Mesendoderm (in vitro differentiated cells): ENCODE results near the gene NTF4.

Experiments
- DNase-seq: peaks from one replicate; pipeline ENCODE4 v3.0.0; 2013
- H2AK5ac ChIP-seq: 2 replicates; pipeline ENCODE4 v1.6.1; 2013; ENCODE audit warnings: low read length, inconsistent platforms
- H2BK120ac ChIP-seq: 2 replicates; pipeline ENCODE4 v1.6.1; 2013; ENCODE audit warnings: low read depth, mild to moderate bottlenecking, low read length, moderate library complexity, mixed read lengths
- H2BK15ac ChIP-seq: replicated peaks from 2 replicates; pipeline ENCODE4 v1.6.1; 2013; ENCODE audit warnings: low read depth, mild to moderate bottlenecking, moderate library complexity
- H2BK5ac ChIP-seq: 2 replicates; pipeline ENCODE4 v1.6.1; 2013; ENCODE audit warnings: low read length, inconsistent platforms
- H3K18ac ChIP-seq: 2 replicates; pipeline ENCODE4 v1.6.1; 2013; ENCODE audit warnings: mild to moderate bottlenecking, low read length, mixed read lengths
- H3K23ac ChIP-seq: one replicate; pipeline ENCODE4 v1.6.1; 2013; ENCODE audit warnings: low read length
- H3K27ac ChIP-seq: 2 replicates; pipeline ENCODE4 v1.5.1; 2013; ENCODE audit warnings: low read depth, mild to moderate bottlenecking, inconsistent platforms, low read length, moderate library complexity
- H3K27me3 ChIP-seq: 2 replicates; pipeline ENCODE4 v1.6.1; 2013; ENCODE audit warnings: low read length, control low read depth, mild to moderate bottlenecking, inconsistent platforms; ENCODE audit not compliant: insufficient read depth, poor library complexity
- H3K36me3 ChIP-seq: 2 replicates; pipeline ENCODE4 v1.6.1; 2013; ENCODE audit warnings: low read length, inconsistent platforms; ENCODE audit not compliant: control insufficient read depth, insufficient read depth
- H3K4ac ChIP-seq: one replicate; pipeline ENCODE4 v1.6.1; 2013; ENCODE audit warnings: low read depth, mild to moderate bottlenecking, low read length, moderate library complexity
- H3K4me1 ChIP-seq: 2 replicates; pipeline ENCODE4 v1.6.1; 2013; ENCODE audit warnings: low read depth, low read length, inconsistent platforms; ENCODE audit not compliant: control insufficient read depth
- H3K4me2 ChIP-seq: 2 replicates; pipeline ENCODE4 v1.6.1; 2013; ENCODE audit warnings: low read length
- H3K4me3 ChIP-seq: 2 replicates; pipeline ENCODE4 v1.5.1; 2013; ENCODE audit warnings: mild to moderate bottlenecking, low read length
- H3K56ac ChIP-seq: one replicate; pipeline ENCODE4 v1.6.1; 2013; ENCODE audit warnings: low read length
- H3K79me1 ChIP-seq: 2 replicates; pipeline ENCODE4 v1.6.1; 2013; ENCODE audit warnings: low read length, inconsistent platforms
- H3K79me2 ChIP-seq: 2 replicates; pipeline ENCODE4 v1.6.1; 2013; ENCODE audit warnings: mild to moderate bottlenecking, low read length; ENCODE audit not compliant: control insufficient read depth, insufficient read depth
- H3K9ac ChIP-seq: 2 replicates; pipeline ENCODE4 v1.6.1; 2013; ENCODE audit warnings: low read length, inconsistent platforms
- H4K5ac ChIP-seq: one replicate; pipeline ENCODE4 v1.6.1; 2013; ENCODE audit warnings: low read length
- H4K8ac ChIP-seq: one replicate; pipeline ENCODE4 v1.6.1; 2013; ENCODE audit warnings: low read depth, mild to moderate bottlenecking, control low read depth, low read length, moderate library complexity
- WGBS: extraction: QIAGEN DNeasy Blood & Tissue Kit; methylation state at CpG from one replicate; pipeline ENCODE4 v1.1.7; 2013; ENCODE audit warnings: low lambda C conversion rate, missing lambda C conversion rate; ENCODE audit not compliant: insufficient coverage; ENCODE audit errors: extremely low coverage; 5-methylcytosine and 5-hydroxymethylcytosine counted together

The NTF4 gene

DNA sequence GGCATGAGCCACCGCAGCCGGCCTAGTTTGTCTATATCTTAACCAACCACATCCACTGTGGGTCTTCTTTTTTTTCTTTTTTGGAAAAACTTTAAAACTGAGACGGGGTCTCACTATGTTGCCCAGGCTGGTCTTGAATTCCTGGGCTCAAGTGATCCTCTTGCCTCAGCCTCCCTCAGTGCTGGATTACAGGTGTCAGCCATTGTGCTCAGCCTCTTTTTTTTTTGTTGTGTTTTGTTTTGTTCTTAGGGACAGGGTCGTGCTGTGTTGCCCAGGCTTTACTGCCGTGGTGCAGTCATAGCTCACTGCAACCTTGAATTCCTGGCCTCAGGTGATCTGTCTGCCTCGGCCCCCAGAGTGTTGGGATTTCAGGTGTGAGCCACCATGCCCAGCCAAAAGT, 28.1 kb upstream of the NTF4 start:
- Histone ChIP-seq H3K27me3 (no peaks in the 10 kb centered on the region), H3K4me2 (no peak overlapping the region), H3K18ac (no peak overlapping the region), H2BK5ac (no peak overlapping the region), H2AK5ac (no peak overlapping the region), H2BK15ac (no peak overlapping the region), H4K5ac (no peak overlapping the region), H3K36me3 (peaks cover 25% of the 10 kb centered on the region), H4K8ac (no peak overlapping the region), H3K4ac (no peak overlapping the region), H2BK120ac (no peak overlapping the region), H3K9ac (no peak overlapping the region), H3K79me2 (peaks cover 35% of the 10 kb centered on the region), H3K4me1 (no peaks in the 10 kb centered on the region), H3K4me3 (no peak overlapping the region), H3K56ac (no peak overlapping the region), H3K27ac (no peak overlapping the region), H3K79me1 (peaks cover 22% of the 10 kb centered on the region), H3K23ac (no peak overlapping the region)
- no CpG with 5 or more reads among the region's 6 CpGs for WGBS
- DNase-seq = no peak

DNA sequence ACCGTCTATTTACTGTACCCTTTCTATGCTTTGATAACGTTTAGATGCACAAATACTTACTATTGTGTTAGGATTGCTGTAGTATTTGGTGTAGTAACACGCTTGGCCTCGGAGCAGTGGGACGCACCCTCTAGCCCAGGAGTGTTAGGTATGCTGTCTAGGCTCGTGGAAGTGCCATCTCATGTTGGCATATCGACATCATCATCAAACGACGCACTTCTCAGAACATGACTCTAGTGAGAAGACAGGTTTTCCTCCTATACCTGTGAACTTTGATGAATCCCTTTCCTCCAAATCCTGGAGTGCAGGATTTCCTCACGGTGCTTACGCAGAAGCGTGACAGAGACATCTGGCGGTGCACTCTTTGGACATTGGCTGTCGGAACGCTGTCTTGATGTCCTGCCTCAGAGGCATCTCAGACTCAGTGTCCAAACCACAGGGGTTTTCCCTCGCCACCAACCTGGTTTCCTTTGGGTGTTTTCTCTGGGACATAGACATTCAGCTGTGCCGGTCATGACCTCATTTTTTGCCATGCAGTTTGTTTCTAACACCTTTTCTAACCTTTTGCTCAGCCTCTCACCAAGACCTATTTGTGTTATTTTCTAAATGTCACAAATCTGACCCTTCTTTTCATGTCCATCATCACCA, 26.9 kb upstream of the NTF4 start:
- peaks cover 31% of the 10 kb centered on the region for H3K36me3 ChIP-seq
- H2BK15ac ChIP-seq = no peak overlapping the region

DNA sequence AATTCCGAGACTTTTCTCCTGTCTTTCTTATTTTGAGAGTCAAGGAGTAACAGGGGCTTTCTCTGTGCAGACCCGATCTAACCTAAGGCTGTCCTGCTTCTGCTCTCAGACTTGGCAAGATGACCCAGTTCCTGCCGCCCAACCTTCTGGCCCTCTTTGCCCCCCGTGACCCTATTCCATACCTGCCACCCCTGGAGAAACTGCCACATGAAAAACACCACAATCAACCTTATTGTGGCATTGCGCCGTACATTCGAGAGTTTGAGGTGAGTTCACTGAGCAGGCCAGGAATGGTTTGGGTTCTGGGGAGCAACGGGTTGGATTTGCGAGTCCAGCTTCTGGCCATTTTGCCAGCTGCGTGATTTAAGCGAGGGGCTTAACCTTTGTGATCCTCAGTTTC, 21.7 kb upstream of the NTF4 start:
- Histone ChIP-seq H3K79me1 (peaks cover 17% of the 10 kb centered on the region), H4K8ac (no peak overlapping the region), H2BK120ac (no peak overlapping the region), H3K4ac (no peak overlapping the region), H3K56ac (peak overlapping the region; percentile 97), H3K23ac (no peak overlapping the region), H3K4me1 (no peaks in the 10 kb centered on the region), H3K4me3 (peak overlapping the region; percentile 60), H3K36me3 (peaks cover 19% of the 10 kb centered on the region), H3K27me3 (no peaks in the 10 kb centered on the region), H3K4me2 (peak overlapping the region; percentile 59), H3K18ac (no peak overlapping the region), H3K79me2 (peaks cover 47% of the 10 kb centered on the region), H2BK5ac (no peak overlapping the region), H3K9ac (peak overlapping the region; percentile 97), H3K27ac (no peak overlapping the region), H2BK15ac (no peak overlapping the region), H4K5ac (no peak overlapping the region), H2AK5ac (no peak overlapping the region)
- DNase-seq = no peak
- WGBS = no CpG with 5 or more reads among the region's 11 CpGs

More for the DNA sequence above, 26.9 kb upstream of the NTF4 start:
- Histone ChIP-seq H2BK120ac (no peak overlapping the region), H2AK5ac (no peak overlapping the region), H3K27ac (no peak overlapping the region), H3K4me2 (no peak overlapping the region), H3K56ac (no peak overlapping the region), H3K18ac (no peak overlapping the region), H3K4me3 (no peak overlapping the region), H4K5ac (no peak overlapping the region), H4K8ac (no peak overlapping the region), H3K4ac (no peak overlapping the region), H3K9ac (no peak overlapping the region), H3K79me1 (peaks cover 28% of the 10 kb centered on the region), H3K4me1 (no peaks in the 10 kb centered on the region), H3K79me2 (peaks cover 47% of the 10 kb centered on the region), H2BK5ac (no peak overlapping the region), H3K27me3 (no peaks in the 10 kb centered on the region), H3K23ac (no peak overlapping the region)
- DNase-seq = no peak
- no CpG with 5 or more reads among the region's 17 CpGs for WGBS

DNA sequence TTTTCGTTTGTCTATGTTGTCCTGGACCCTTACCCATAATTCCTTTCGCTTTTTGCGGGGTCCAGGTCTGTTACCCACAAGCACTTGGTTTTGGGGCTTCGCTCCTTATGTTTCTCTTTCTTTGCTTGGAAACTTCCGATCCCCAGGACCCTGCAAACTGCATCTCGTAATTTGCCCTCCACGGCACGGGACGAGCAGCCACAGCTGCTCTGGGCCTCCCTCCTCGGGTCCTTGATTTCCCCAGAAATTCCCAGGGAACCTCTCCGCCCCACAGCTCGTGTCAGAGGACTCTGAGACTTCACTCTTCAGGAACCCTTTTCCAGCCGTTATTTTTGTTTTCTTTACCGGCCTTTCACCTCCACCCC, 21.2 kb upstream of the NTF4 start:
- no peak overlapping the region for H2BK15ac ChIP-seq
- H3K4me2 ChIP-seq = peak overlapping the region; percentile 59
- H3K23ac ChIP-seq = no peak overlapping the region
- peaks cover 16% of the 10 kb centered on the region for H3K79me1 ChIP-seq
- peak overlapping the region; percentile 97 for H3K56ac ChIP-seq
- no peaks in the 10 kb centered on the region for H3K4me1 ChIP-seq
- peak overlapping the region; percentile 97 for H3K9ac ChIP-seq
- no peak overlapping the region for H4K8ac ChIP-seq
- peaks cover 18% of the 10 kb centered on the region for H3K36me3 ChIP-seq
- DNase-seq = peak; percentile 34
- H3K27ac ChIP-seq = peak overlapping the region; percentile 80
- H3K79me2 ChIP-seq = peaks cover 47% of the 10 kb centered on the region
- no peak overlapping the region for H2BK5ac ChIP-seq
- H2BK120ac ChIP-seq = no peak overlapping the region
- H4K5ac ChIP-seq = no peak overlapping the region
- no CpG with 5 or more reads among the region's 14 CpGs for WGBS
- peak overlapping the region; percentile 60 for H3K4me3 ChIP-seq
- no peak overlapping the region for H3K4ac ChIP-seq
- no peak overlapping the region for H2AK5ac ChIP-seq
- H3K27me3 ChIP-seq = no peaks in the 10 kb centered on the region
- peak overlapping the region; percentile 80 for H3K18ac ChIP-seq

DNA sequence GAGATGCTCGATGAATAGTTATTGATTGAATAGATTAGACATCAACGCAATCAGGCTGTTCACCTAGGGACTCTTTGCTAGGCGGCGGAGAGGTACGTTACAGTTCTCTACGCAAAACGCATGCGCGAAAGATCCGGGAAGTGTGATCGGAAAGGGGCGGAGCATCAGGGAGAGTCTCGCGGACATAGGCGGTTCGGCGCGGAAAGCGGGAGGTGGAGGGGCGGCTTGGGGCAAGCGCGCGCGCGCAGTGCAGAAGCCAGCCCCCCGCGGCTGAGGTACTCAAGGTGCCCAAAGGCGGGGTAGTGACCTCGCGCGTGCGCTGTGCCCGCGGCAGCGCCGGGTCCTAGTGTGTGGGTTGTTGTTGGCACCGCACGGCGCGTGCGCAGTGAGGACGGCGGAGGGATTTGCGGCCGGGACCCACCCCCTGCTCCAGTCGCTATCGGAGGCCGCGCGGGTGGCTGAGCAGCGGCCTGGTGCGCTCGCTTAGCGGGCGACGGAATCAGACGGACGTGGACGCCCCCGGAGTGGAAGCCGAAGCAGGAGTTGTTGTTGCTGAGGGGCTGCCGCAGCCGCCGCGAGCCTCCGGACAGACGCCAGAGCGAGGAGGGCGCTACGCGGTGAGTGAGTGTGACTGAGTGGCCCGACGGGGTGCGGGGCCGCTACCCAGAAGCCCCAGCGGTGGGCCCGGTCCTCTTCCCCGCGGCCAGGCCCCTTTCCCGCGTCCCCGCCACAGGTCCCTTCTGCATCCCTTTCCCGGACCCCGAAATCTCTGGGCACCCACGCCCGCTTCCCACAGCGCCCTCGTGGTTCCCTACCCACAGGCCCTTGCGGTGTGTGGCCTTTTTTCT, 20.6 kb upstream of the NTF4 start, which contains the start of gene SNRNP70:
SNRNP70 (plus strand) TSS at position 432 of the 848 bp plus-strand sequence. CDS start 964 bp downstream, outside the sequence.
- H3K79me2 ChIP-seq = peaks cover 41% of the 10 kb centered on the region
- H3K79me1 ChIP-seq = peaks cover 12% of the 10 kb centered on the region
- peak within 1 kb of the TSS; percentile 80 for H3K18ac ChIP-seq
- no peak within 1 kb of the TSS for H2AK5ac ChIP-seq
- peak within 1 kb of the TSS; percentile 60 for H3K4me3 ChIP-seq
- peak within 1 kb of the TSS; percentile 72 for H3K23ac ChIP-seq
- H3K4ac ChIP-seq = peak within 1 kb of the TSS; percentile 70
- peak within 1 kb of the TSS; percentile 80 for H3K27ac ChIP-seq
- H4K5ac ChIP-seq = peak within 1 kb of the TSS; percentile 90
- no peak within 1 kb of the TSS for H2BK120ac ChIP-seq
- peak; percentile 100 for DNase-seq
- H3K4me1 ChIP-seq = no peaks in the 10 kb centered on the region
- no CpG with 5 or more reads among the region's 89 CpGs for WGBS
- peak within 1 kb of the TSS; percentile 97 for H3K56ac ChIP-seq
- H2BK5ac ChIP-seq = peak within 1 kb of the TSS; percentile 61
- no peak within 1 kb of the TSS for H4K8ac ChIP-seq
- peak within 1 kb of the TSS; percentile 97 for H3K9ac ChIP-seq
- peaks cover 12% of the 10 kb centered on the region for H3K36me3 ChIP-seq
- H2BK15ac ChIP-seq = no peak within 1 kb of the TSS
- H3K4me2 ChIP-seq = peak within 1 kb of the TSS; percentile 67
- H3K27me3 ChIP-seq = no peaks in the 10 kb centered on the region
